ENCODE data around the gene SEPTIN1. TPM values are rescaled to one million over a fixed set of nuclear protein-coding genes. Genes with fewer than 3 reads are reported as not detected.

SEPTIN1 gene
- total and polyA plus RNA-seq, 7 experiments from 2014 or later: 176 to 355 (median 201) TPM

DNA sequence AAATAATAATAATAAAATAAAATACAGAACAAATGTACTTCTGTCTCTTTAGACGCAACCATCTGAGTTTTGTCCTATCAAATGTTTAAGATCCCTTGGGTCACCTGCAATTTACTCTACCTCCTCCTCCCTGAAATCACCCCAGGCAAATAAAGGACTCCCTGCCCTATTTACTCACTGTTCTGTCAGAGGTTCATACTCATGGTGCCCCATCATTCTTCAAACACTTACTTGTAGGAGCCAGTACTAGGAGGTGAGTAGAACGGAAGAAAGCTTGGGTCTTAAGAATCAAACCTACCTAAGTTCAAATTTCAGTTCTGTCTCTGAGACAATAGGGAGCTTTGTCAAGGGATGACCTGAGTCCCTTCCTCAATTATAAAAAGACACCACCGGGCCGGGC, 15.8 kb downstream of the SEPTIN1 start:
- H3K4me3 Mint-ChIP-seq: peak overlapping the region in 8 of 10 donors; percentile 4 to 92 (median 88)
- ATAC-seq (no peak), DNase-seq (no peak)
- POLR2A ChIA-PET: interaction anchor here (1.0 to 9.3 kb wide), 4 partner anchors 14 to 202 kb away, joined by 3 to 120 read pairs (median 4); partner anchors contain the start of gene SEPTIN1
- H3K27me3 ChIP-seq (ENCODE audit: control insufficient read depth in 2 of 2, insufficient read depth in 2 of 2, low read length in 2 of 2): no peaks in the 10 kb centered on the region
- no peak overlapping the region for H3K4me3 ChIP-seq (ENCODE audit: low read length)
- H3K36me3 ChIP-seq (ENCODE audit: control insufficient read depth in 2 of 3, insufficient read depth in 3 of 3, low read length in 3 of 3): peaks cover 0 to 28% (median 0%) of the 10 kb centered on the region in 3 experiments
- no peak overlapping the region for H3K27ac ChIP-seq (ENCODE audit: low read depth, low read length)
- H3K27me3 Mint-ChIP-seq: peaks cover 0 to 3% (median 0%) of the 10 kb centered on the region in 5 donors
- H3K4me1 ChIP-seq (ENCODE audit: control insufficient read depth in 2 of 2, insufficient read depth in 2 of 2, low read length in 2 of 2): peaks cover 17 to 25% of the 10 kb centered on the region in 2 donors
- intact Hi-C loops (cut with micrococcal nuclease): no loop called here
- peaks cover 0 to 2% (median 0%) of the 10 kb centered on the region in 11 donors for H3K9me3 Mint-ChIP-seq
- peaks cover 32 to 54% (median 46%) of the 10 kb centered on the region in 7 donors for H3K4me1 Mint-ChIP-seq
- H3K27ac Mint-ChIP-seq: peak overlapping the region in 6 of 9 donors; percentile 60 to 88 (median 82)
- CTCF ChIA-PET: interaction anchor here (0.7 to 1.9 kb wide), 2 partner anchors 41 to 43 kb away, joined by 3 to 5 read pairs; partner anchors contain the start of gene ZNF771
- peaks cover 0 to 28% (median 16%) of the 10 kb centered on the region in 5 donors for H3K36me3 Mint-ChIP-seq
- H3K9me3 ChIP-seq (ENCODE audit: control insufficient read depth in 2 of 3, low read length in 3 of 3): no peaks in the 10 kb centered on the region

DNA sequence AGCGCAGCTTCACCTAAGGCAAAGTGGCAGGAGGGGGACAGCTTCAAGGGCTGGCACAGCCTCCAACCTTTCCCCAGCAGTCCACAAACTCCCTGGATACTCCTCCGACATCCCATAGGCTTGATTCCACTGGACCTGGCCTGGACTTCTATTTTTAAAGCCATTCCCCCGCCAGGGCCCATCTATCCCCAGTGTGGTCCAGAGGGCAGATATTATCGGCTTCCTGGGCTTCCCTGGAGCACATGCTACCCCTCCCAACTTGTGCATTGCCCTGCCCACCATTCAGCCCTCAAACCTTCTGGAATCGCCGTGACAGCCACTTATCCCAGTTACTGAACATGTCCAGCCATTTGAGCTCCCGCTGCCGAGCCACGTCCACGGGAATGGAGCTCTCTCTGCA, 17.2 kb downstream of the SEPTIN1 start:
- peak overlapping the region in 3 of 9 donors; percentile 10 to 65 (median 25) for H3K27ac Mint-ChIP-seq
- ChIA-PET POLR2A (interaction anchor here (0.7 to 9.3 kb wide), 6 partner anchors 15 to 288 kb away, joined by 3 to 120 read pairs (median 4); partner anchors contain the start of gene SEPTIN1), CTCF (interaction anchor here (1.4 to 1.9 kb wide), 2 partner anchors 44 to 264 kb away, joined by 3 to 5 read pairs; no protein-coding TSS in a partner anchor)
- no peak overlapping the region for H3K4me3 ChIP-seq (ENCODE audit: low read length)
- H3K27me3 Mint-ChIP-seq: no peaks in the 10 kb centered on the region
- intact Hi-C loops (cut with micrococcal nuclease): no loop called here
- peaks cover 4 to 32% (median 20%) of the 10 kb centered on the region in 5 donors for H3K36me3 Mint-ChIP-seq
- H3K27ac ChIP-seq (ENCODE audit: low read depth, low read length): no peak overlapping the region
- peaks cover 0 to 28% (median 0%) of the 10 kb centered on the region in 3 experiments for H3K36me3 ChIP-seq (ENCODE audit: control insufficient read depth in 2 of 3, insufficient read depth in 3 of 3, low read length in 3 of 3)
- H3K4me3 Mint-ChIP-seq: peak overlapping the region in 1 of 10 donors; percentile 41
- no peaks in the 10 kb centered on the region for H3K9me3 Mint-ChIP-seq
- H3K4me1 ChIP-seq (ENCODE audit: control insufficient read depth in 2 of 2, insufficient read depth in 2 of 2, low read length in 2 of 2): peaks cover 12 to 21% of the 10 kb centered on the region in 2 donors
- H3K4me1 Mint-ChIP-seq: peaks cover 27 to 45% (median 38%) of the 10 kb centered on the region in 7 donors
- H3K9me3 ChIP-seq (ENCODE audit: control insufficient read depth in 2 of 3, low read length in 3 of 3): no peaks in the 10 kb centered on the region
- no peaks in the 10 kb centered on the region for H3K27me3 ChIP-seq (ENCODE audit: control insufficient read depth in 2 of 2, insufficient read depth in 2 of 2, low read length in 2 of 2)
- no peak for ATAC-seq
- DNase-seq: no peak

DNA sequence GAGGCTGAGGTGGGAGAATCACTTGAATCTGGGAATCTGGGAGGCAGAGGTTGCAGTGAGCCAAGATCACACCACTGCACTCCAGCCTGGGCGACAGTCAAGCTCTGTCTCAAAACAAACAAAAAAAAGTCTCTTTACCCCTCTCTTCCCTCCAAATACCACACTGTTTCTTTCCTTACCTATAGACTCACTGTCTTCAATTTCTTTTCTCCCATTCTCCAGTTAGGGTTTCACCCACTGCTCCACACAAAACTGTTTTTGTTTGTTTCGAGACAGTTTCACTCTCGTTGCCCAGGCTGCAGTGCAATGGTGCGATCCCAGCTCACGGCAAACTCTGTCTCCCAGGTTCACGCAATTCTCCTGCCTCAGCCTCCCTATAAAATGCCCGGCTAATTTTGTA, 21.2 kb downstream of the SEPTIN1 start:
- no peak for DNase-seq
- ChIA-PET POLR2A (interaction anchor here (0.6 to 1.1 kb wide), 3 partner anchors 12 to 152 kb away, joined by 3 to 5 read pairs (median 3); no protein-coding TSS in a partner anchor), CTCF (no interaction called here)
- ATAC-seq: no peak
- intact Hi-C loops (cut with micrococcal nuclease): no loop called here
- H3K9me3 Mint-ChIP-seq: no peaks in the 10 kb centered on the region
- peaks cover 4 to 35% (median 20%) of the 10 kb centered on the region in 5 donors for H3K36me3 Mint-ChIP-seq
- H3K4me3 ChIP-seq (ENCODE audit: low read length): no peak overlapping the region
- no peaks in the 10 kb centered on the region for H3K27me3 ChIP-seq (ENCODE audit: control insufficient read depth in 2 of 2, insufficient read depth in 2 of 2, low read length in 2 of 2)
- H3K4me1 ChIP-seq (ENCODE audit: control insufficient read depth in 2 of 2, insufficient read depth in 2 of 2, low read length in 2 of 2): peaks cover 0 to 2% of the 10 kb centered on the region in 2 donors
- H3K27ac Mint-ChIP-seq: peak overlapping the region in 4 of 9 donors; percentile 15 to 70 (median 42)
- no peak overlapping the region for H3K27ac ChIP-seq (ENCODE audit: low read depth, low read length)
- H3K36me3 ChIP-seq (ENCODE audit: control insufficient read depth in 2 of 3, insufficient read depth in 3 of 3, low read length in 3 of 3): peaks cover 0 to 60% (median 0%) of the 10 kb centered on the region in 3 experiments
- H3K4me1 Mint-ChIP-seq: peaks cover 8 to 24% (median 16%) of the 10 kb centered on the region in 7 donors
- H3K9me3 ChIP-seq (ENCODE audit: control insufficient read depth in 2 of 3, low read length in 3 of 3): no peaks in the 10 kb centered on the region
- no peaks in the 10 kb centered on the region for H3K27me3 Mint-ChIP-seq
- peak overlapping the region in 1 of 10 donors; percentile 25 for H3K4me3 Mint-ChIP-seq

DNA sequence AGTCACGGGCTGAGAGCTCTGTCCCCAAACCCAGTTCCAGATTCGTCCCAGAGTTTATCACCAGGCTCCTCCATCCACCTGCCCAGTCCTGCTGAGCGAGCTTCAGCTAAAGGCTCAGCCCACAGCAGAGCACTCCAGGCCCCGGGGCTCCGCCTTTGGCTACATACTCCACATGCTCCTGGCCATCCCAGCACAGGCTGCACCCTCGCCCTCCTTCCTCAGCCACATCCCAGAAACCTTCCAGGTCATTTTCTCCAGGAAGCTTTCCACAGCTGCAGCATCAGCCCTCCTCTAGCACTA, 22.5 kb downstream of the SEPTIN1 start:
- DNase-seq: peak in 1 of 9 donors; percentile 2
- Mint-ChIP-seq H3K27ac (peak overlapping the region in 2 of 9 donors; percentile 13 to 65), H3K4me1 (peaks cover 10 to 26% (median 21%) of the 10 kb centered on the region in 7 donors), H3K4me3 (no peak overlapping the region), H3K9me3 (no peaks in the 10 kb centered on the region), H3K36me3 (peaks cover 4 to 29% (median 16%) of the 10 kb centered on the region in 5 donors), H3K27me3 (peaks cover 0 to 2% (median 0%) of the 10 kb centered on the region in 5 donors)
- peaks cover 0 to 51% (median 0%) of the 10 kb centered on the region in 3 experiments for H3K36me3 ChIP-seq (ENCODE audit: control insufficient read depth in 2 of 3, insufficient read depth in 3 of 3, low read length in 3 of 3)
- H3K4me1 ChIP-seq (ENCODE audit: control insufficient read depth in 2 of 2, insufficient read depth in 2 of 2, low read length in 2 of 2): peaks cover 5 to 7% of the 10 kb centered on the region in 2 donors
- no peaks in the 10 kb centered on the region for H3K27me3 ChIP-seq (ENCODE audit: control insufficient read depth in 2 of 2, insufficient read depth in 2 of 2, low read length in 2 of 2)
- H3K9me3 ChIP-seq (ENCODE audit: control insufficient read depth in 2 of 3, low read length in 3 of 3): no peaks in the 10 kb centered on the region
- intact Hi-C loops (cut with micrococcal nuclease): no loop called here
- no peak overlapping the region for H3K4me3 ChIP-seq (ENCODE audit: low read length)
- ChIA-PET POLR2A (interaction anchor here (0.9 to 2.2 kb wide), 3 partner anchors 10 to 23 kb away, joined by 3 to 10 read pairs (median 5); partner anchors contain the start of genes SEPTIN1 and TBC1D10B), CTCF (interaction anchor here (0.9 kb wide), 1 partner anchor 12 kb away, joined by 3 read pairs; no protein-coding TSS in a partner anchor)
- ATAC-seq: no peak
- H3K27ac ChIP-seq (ENCODE audit: low read depth, low read length): no peak overlapping the region

DNA sequence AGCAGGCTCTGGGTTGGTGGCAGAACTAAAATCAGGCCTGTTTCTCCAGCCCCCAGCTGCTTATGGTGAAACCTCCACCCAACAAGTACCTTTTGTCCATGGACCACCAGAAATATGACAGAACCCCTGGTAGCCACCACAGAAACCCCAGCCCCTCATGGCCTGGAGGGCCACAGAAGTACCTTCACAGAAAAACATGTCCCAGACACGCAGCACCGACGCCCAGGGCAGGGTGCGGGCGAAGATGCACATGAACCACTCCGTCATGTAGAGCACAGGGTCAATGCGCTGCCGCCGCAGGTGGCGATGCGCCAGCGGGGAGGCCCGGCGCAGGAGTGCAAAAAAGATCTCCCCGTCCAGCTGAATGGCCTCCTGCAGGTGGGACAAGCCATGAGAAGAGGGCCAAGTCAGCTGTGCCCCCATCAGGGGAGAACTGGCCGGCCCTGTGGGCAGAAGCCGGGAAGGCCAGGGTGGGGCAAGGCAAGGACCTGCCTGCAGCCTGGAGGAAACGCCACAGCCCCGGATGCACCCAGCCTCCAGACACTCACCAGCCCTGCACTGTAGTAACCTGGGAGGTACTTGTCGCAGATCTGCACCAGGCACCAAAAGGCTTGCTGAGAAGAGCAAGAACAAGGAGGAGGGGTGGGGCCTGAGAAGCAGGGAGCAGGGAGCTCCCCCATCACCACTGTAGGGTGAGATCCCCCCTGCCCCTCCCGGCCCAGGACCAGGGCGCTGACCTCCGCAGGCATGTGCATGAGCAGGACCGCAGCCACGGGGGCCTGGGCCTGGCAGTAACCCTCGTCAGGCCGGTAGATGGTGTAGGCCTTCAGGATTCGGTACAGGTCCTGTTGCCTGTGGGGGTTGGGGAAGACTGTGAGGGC, 23.1 kb downstream of the SEPTIN1 start:
- Mint-ChIP-seq H3K27ac (peak overlapping the region in 2 of 9 donors; percentile 43 to 54), H3K36me3 (peaks cover 4 to 30% (median 12%) of the 10 kb centered on the region in 5 donors), H3K27me3 (peaks cover 0 to 2% (median 0%) of the 10 kb centered on the region in 5 donors), H3K9me3 (no peaks in the 10 kb centered on the region), H3K4me3 (no peak overlapping the region), H3K4me1 (peaks cover 10 to 25% (median 21%) of the 10 kb centered on the region in 7 donors)
- DNase-seq (peak in 1 of 9 donors; percentile 8), ATAC-seq (no peak)
- Histone ChIP-seq H3K4me1 (ENCODE audit: control insufficient read depth in 2 of 2, insufficient read depth in 2 of 2, low read length in 2 of 2) (peaks cover 10% of the 10 kb centered on the region in 2 donors), H3K27me3 (ENCODE audit: control insufficient read depth in 2 of 2, insufficient read depth in 2 of 2, low read length in 2 of 2) (no peaks in the 10 kb centered on the region), H3K9me3 (ENCODE audit: control insufficient read depth in 2 of 3, low read length in 3 of 3) (no peaks in the 10 kb centered on the region), H3K27ac (ENCODE audit: low read depth, low read length) (no peak overlapping the region), H3K36me3 (ENCODE audit: control insufficient read depth in 2 of 3, insufficient read depth in 3 of 3, low read length in 3 of 3) (peaks cover 0 to 47% (median 0%) of the 10 kb centered on the region in 3 experiments), H3K4me3 (ENCODE audit: low read length) (no peak overlapping the region)
- ChIA-PET POLR2A (interaction anchor here (0.6 to 2.2 kb wide), 4 partner anchors 11 to 26 kb away, joined by 3 to 10 read pairs (median 4); partner anchors contain the start of genes SEPTIN1 and TBC1D10B), CTCF (interaction anchor here (0.9 kb wide), 1 partner anchor 13 kb away, joined by 3 read pairs; no protein-coding TSS in a partner anchor)
- intact Hi-C loops (cut with micrococcal nuclease): no loop called here

DNA sequence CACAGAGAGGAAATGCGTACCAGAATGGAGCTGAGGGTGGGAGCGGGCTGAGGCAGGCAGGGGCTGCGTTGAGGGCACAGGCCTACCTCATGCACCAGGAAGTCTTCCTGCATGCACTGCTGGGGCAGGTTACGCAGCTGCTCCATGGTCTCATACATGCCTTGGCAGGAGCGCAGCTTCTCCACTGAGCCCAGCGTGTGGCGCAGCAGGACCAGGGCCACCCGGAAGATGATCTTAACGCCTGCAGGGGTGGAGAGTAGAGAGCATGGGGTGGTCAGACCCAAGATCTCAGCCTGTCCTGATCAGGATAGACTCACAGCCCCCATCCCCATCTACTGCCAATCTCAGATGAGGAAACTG, 23.8 kb downstream of the SEPTIN1 start:
- DNase-seq (no peak), ATAC-seq (no peak)
- Mint-ChIP-seq H3K4me1 (peaks cover 10 to 31% (median 28%) of the 10 kb centered on the region in 7 donors), H3K4me3 (no peak overlapping the region), H3K36me3 (peaks cover 4 to 31% (median 12%) of the 10 kb centered on the region in 5 donors), H3K9me3 (no peaks in the 10 kb centered on the region), H3K27ac (peak overlapping the region in 1 of 9 donors; percentile 54), H3K27me3 (peaks cover 0 to 2% (median 0%) of the 10 kb centered on the region in 5 donors)
- intact Hi-C loops (cut with micrococcal nuclease): no loop called here
- Histone ChIP-seq H3K4me3 (ENCODE audit: low read length) (no peak overlapping the region), H3K4me1 (ENCODE audit: control insufficient read depth in 2 of 2, insufficient read depth in 2 of 2, low read length in 2 of 2) (peaks cover 16% of the 10 kb centered on the region in 2 donors), H3K9me3 (ENCODE audit: control insufficient read depth in 2 of 3, low read length in 3 of 3) (no peaks in the 10 kb centered on the region), H3K27me3 (ENCODE audit: control insufficient read depth in 2 of 2, insufficient read depth in 2 of 2, low read length in 2 of 2) (no peaks in the 10 kb centered on the region), H3K27ac (ENCODE audit: low read depth, low read length) (no peak overlapping the region), H3K36me3 (ENCODE audit: control insufficient read depth in 2 of 3, insufficient read depth in 3 of 3, low read length in 3 of 3) (peaks cover 0 to 52% (median 0%) of the 10 kb centered on the region in 3 experiments)
- CTCF ChIA-PET: no interaction called here
- POLR2A ChIA-PET: interaction anchor here (0.6 to 2.2 kb wide), 2 partner anchors 24 to 26 kb away, joined by 3 to 10 read pairs; partner anchors contain the start of gene SEPTIN1

All from naive thymus-derived CD4-positive, alpha-beta T cell (primary cell).